GM18519 (cell line): ENCODE measurements around the gene F5.

Source experiments
- ATAC-seq: cut with Tn5 transposase; IDR thresholded peaks from one replicate; pipeline ENCODE4 v1.9.1; 2021; ENCODE audit warnings: mild to moderate bottlenecking, moderate library complexity; ENCODE audit not compliant: unreplicated experiment, low FRiP score

Gene F5

DNA sequence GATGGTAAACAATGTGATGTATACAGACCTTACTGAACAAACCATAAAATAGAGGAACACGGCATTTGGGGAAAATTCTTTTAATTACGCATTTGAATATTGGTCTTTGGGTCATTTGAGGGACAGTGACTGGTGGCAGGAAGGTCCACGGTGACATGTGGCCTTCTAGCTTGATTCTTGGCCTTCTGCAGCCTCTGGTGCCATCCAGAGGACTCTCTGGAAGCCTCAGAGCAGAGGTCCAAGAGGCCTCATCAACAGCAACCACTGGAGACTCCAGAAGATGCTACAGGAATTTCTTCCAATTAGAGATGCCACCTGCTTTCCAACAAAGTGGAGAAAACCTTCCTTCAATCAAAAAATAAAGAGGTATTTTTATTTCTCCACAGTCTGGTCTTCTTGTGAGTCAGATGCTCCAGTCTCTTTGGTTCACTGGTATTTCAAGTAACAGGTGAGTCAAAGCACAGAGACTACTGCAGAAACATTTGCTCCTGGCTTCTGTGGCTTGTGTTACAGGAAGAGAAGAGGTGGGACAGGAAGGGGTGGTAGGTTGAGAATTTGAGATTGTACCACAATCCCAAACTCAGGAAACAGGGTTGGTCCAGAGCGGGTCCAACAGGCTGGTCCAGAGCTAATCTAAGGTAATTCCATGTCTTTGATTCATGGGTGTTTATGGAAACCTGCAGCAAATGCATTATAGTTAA lies 2.7 kb upstream of the F5 start:
- ATAC-seq = no peak

DNA sequence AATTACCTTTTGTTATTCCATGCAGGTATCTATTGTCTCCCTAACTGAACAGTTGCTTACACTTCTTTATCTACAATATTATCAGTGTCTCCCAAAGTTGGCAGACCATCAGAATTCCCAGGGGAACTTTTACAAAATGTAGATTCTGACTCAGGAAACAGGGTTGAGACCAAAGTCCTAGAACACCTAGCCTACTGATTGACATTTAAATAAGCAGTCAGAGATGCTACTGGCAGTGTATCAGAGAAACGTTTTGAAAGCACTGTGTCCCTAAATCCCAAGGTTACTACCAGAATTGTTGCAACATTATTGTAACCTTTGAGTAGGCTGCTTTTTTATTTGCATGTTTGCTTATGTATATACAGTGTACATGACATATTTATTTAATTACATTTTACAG lies 1.8 kb upstream of the F5 start:
- ATAC-seq = no peak

DNA sequence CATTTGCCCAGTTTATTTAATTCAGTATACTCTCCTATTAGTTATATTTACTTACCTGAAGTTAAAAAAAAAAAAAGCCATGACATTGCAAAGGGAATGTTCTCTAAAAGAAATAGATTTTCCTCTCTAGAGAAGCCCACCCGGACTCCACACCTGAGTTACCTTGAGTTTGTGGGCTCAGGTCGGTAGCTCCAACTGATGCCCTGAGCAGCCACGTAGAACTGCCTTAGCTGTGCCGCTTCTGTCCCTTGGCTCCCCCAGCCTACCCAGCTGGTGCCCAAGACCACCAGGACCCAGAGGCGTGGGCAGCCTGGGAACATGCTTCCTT lies 250 bp downstream of the F5 start:
- peak; percentile 7 for ATAC-seq

DNA sequence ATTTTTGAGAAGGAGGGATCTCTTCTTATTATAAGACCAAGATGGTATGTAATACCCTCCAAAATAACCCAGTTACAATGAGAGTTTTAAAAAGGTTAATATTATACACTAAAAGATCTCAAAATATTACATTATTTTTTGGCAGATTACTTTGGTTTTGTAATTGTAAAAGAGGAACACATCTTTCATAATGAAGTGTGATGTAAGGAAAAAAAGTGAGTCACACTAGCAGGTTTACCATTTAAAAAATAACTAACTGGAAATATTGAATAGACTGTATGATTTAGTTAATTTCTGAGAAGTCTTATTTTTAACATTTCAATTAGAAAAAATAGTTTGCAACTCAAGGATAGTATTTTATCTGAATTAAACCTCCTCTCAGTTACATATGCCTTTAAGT lies 1.1 kb downstream of the F5 start:
- no peak for ATAC-seq

DNA sequence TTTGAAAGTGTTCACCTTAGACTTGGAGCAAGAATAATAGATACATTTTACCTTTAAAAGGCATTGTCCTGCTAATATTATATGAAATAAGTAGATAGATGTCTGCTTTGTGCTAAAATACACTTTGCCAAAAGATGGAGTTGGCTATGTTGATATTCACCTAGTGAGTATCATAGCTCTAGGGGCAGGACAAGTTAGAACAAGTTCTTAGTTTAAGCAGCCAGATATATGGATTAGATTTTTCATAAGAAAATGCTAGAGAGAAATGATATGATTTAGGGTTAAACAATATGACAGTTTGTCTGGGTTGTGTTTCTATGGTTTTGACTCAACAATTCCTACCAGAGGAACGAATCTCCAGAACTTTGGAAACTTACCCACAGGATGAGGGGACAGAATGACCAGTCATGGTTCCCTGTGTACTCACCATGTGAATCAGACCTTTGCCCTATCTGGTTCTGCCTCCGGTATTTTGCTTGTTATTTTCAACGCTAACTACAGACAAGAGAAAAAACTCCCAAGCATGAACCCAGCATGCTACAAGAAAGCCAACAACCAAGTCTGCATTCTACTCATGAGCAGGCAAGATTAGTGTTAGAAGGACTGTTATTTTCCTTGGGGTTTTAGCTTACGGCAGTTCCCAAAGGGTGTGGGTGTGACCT lies 1.7 kb downstream of the F5 start:
- no peak for ATAC-seq

DNA sequence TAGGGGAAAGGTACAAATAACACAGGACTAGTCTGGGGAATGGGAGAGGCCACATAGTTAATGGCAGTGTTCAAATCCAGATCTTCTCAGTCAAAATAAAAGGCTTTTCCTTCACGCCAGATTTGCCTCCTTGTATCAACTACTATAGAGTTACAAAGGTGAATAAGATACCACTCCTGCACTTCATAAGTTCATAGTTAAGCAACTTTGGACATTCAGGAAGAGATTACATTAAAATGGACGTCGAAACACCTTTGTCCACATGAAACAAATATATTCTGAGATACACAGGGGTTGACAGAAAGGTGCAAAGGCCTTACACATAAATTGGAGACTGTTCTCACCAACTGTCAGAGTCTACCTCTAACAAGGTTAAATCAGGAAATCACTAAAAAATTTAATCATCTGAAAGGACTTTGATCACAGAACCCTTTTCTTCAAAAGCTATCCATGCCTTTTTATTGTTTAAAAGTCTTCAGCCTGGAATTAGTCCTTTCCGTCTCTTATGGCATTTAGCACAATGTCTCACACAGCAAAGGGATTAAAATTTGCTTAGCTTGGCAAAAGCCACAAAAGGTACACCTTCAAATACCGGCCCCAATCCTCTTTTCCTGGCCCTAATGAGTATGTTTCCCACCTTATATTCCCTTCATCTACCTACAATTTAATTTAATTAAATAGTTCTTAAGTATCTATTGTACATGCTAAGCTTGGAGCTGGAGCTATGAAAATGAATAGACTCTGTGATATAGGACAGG lies 8.1 kb downstream of the F5 start:
- no peak for ATAC-seq

DNA sequence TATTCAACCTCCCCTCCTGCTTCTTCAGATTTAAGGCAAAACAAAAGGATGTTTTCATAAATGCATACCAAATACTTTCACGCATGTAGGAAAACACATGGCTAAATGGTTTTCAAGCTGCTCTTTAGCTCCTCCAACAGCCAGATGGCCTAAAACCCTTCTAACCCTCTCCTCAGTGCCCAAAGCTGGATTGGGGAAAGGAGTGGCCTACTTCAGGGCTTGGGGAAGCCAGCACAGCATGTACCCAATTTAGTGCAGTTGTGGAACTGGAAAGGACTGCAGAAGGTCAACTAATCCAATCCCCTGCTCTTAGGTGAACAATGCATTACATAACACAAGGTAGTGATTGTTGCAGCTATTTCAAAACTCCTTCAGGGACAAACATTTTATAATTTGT lies 9.3 kb downstream of the F5 start:
- ATAC-seq = no peak

DNA sequence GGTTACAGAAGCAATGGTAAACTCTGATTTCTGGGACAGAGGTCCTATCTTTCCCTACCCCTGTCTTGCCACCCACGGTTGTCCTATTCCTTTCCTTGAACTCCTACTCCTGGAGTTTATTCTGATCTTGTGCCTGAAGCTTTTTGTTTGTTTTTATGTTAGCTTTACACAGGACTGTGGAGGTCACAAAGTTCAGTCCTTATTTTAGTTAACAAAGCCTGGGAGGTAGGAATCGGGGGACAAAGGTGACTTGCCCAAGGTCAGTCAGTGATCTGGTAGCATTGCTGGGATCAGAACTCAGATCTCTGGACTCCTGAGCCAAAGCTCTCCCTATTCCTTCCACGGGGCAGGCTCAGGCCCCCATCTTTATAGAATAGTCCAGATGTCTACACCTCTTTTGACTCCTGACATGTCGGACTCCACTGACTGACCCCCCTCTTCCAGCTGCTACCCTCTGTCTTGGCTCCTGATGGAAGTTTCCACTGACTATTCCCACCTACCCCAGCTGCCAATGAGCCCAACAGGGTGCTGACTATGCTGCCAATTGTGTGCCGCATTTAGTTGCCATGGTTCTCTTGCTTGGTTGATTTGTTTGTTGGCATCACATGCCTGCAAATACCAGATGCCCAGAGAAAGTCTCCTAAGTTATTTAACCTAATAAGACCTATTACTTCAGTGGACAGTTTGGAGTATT lies 9.9 kb downstream of the F5 start:
- no peak for ATAC-seq

DNA sequence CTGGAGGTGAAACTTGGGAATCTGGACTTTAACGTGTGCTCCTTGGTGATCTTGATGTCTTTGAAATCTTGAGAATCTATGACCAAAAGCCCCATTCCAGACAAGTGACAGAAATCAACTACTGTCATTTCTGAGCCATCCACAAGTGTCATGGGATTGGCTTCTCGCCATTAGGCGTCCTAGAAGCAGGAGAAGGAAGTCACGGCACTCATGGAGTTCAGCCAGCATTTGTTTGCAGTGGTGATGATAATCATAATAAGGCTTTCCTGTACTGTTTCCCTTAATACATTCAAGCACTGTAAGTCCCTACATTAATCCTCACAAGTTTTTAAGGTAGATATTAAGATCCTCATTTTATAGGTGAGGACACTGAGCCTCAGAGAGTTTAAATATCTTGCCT lies 11.9 kb downstream of the F5 start:
- no peak for ATAC-seq

DNA sequence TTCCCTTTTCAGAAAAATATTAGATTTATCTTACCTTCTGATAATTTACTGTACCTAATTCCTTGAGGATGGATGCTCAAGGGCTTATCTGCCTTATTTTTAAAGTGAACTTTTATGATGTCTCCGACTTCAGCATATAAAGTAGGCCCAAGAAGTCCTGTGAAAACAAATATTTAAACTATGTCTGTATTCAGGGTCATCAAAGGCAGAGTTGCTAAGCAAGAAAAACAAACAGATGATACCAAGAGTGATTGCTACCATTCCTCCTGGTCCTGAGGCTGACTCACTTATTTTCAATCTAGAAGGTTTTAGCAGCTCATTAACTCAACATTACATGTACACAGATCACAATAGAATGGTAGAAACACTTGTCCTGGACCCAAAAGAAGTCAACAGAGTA lies 14.1 kb downstream of the F5 start:
- ATAC-seq = no peak

DNA sequence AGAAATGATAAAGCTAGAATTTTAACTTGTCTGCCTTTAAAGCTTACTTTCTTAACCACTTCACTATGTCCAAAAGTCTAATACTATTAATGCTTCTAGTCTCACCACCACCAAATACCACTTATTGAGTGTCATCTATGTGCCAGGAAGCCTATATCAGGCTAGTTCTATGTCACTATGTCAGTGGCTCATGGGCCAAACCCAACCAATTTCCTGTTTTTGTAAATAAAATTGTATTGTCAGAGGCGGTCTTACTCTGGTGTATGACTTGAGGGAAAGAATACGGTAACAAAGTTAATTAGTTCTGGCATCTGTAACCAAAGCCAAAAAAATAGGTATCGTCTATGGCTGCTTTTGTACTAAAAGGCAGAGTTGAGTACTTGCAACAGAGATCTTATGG lies 14.8 kb downstream of the F5 start:
- ATAC-seq = no peak

DNA sequence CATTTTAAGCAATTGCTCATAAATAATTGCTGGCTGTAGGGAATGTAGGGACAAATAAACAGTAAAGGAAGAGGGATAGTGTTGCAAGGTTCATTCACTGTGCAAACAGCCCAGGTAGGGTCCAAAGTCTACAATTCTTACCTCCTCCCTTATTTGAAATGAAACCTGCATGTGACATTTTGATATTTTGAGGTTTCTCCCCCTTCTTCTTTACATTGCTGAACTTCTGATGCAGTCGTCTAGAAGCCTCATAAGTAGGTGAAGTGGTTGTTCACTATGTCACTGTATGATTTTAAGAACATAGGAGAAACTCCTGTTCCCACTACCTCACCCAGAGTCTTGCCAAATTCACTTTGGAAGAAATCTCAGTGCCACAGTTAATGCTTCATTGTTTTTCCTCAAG lies 16.1 kb downstream of the F5 start:
- ATAC-seq = no peak

DNA sequence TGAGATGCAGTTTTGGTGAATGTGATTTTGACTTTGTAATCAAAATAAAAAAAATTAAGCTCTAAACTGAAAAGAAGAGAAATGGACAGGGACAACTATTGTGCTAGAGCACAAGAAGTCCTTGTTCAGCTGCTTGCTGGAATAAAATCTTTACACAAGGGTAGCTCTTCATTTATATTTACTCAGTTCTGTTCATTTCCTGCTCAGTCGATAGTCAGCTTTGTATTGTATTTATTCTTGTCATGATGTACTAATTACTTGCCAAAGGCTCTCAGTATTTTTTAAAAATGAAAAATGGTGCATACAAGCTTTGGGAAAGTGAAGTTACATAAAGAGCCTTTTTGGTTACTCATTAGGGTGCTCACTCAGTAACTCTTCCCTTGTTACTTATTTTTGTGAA lies 17.8 kb downstream of the F5 start:
- ATAC-seq = no peak

DNA sequence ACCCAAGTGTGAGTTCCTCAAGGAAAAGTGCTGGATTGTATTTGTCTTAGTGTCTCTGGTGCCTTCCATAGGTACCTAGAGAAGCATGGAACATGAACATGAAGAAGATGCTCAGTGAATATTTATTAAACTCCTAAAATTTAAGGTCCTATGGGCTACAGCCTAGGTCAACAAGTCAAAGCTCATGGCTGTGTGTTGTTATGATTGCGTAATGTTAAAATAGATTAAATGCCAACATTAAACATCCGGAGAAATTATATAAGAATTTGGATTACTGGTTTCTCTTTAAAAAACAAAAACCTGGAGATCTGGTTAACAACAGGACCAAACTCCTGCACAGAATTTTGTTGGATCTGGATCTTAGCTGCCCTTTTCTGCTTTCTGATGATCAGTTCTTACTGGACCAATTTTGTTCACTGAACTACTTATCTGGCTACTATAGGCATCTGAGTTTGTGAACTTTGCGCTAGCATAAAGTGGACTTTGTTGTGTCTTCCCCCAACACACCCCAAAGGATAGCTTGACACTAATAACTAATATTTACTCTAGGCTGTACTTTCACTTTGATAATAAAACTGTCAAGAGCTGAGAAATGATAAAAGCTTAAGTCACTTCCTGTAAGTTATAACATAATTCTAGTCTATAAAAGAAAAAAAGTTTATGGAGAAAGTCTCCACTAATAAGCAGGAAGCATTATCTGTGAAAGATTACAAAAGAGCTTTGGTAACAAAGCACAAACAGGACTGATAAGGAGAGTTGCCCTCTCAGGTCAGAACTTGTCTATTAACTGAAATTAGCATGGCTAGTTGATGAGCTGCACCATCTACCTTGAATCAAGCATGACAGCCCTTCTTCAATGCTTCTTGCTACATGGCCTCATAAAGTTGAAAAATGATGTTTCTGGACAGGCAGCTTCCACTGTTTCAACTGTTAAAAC lies 20.7 kb downstream of the F5 start:
- ATAC-seq = no peak

DNA sequence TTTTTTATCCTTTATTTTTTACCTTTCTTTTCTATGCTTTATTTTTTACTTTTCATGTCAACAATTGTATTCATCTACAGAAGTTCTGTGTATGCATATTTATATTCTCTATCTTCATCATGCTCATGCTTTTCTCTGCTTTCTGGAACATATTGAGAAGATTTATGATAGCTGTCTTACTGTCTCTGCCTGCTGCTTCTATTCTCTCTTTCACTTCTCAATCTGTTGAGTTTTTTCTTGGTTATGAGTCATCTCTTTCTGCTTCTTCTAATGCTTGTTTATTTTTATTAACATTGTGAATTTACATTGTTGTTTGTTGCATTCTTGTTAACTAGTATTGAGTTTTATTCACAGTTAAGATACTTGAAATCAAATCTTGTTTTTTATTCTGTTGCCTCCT lies 22.6 kb downstream of the F5 start:
- no peak for ATAC-seq

DNA sequence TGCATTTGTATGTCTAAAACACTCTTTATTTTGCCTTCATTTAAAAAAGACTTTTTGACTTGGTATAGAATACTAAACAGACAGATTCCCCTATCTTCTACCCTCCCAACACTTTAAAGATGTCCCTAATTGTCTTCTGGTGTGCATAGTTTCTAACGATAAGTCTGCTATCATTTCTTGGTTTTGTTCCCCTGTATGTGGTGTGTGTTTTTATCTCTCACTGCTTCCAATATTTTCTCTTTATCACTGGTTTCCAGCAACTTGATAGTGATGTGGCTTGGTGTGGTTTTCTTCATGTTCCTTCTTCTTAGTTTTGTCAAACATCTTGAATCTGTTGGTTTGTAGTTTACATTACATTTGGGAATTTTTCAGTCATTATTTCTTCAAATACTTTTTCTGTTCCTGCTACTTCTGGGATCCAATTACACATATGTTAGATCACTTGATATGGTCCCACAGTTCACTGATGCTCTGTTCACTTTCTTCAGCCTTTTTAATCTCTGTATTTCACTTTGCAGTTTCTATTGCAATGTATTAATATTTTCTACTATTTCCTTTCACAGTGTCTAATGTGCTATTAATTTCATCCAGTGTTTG lies 23.2 kb downstream of the F5 start:
- no peak for ATAC-seq

DNA sequence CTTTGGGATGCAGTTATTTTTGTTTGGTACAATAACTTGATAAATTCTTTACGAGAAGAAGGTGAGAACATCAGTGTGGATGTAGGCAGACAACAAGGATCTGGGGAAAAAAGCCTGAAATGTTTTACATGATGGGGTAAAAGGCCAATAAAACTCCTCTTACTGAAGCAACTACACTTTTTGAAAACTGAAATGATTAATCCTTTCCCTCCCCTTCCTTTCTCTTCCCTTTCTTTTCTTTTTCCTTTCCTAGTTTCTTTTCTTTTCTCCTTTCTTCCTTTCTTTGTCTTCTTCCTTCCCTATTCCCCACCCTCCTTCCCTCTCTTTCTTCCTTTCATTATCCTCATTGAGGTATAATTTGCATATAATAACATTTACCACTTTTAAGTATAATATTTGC lies 24.6 kb downstream of the F5 start:
- ATAC-seq = no peak

DNA sequence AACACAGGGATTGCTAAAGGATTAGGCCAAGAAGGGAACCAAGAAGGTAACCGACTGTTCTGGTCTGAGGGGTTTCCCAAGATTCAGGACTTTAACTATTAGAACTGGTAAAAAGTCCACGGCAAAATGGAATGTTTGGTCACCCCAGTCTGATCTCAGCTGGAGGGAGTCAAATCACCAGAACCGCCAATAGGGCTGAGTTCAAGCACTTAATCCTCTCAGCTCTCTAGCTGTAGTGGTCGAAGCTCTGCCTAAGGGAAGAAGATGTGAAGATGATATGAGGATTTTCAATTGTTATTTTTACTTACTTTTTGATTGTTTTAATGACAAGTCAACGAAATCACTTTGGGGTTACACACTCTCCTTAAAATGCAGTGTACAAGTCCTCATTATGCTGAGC lies 29.1 kb downstream of the F5 start:
- no peak for ATAC-seq

DNA sequence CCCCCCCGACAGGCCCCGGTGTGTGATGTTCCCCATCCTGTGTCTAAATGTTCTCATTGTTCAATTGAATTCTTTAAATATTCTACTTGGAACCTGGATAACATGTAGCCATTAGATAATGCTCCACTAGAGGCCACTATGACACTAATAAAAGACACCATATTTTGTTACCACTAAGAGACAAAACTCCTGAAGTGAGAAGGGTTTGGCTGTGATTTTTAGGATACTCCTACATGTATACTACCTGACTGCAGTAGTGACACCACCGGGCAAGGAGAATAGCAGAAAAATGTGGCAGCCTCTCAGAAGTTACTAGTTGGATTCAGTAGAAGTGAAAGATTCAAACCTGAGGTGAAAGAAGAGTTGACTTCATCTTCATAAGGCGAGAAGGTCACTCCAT lies 36.0 kb downstream of the F5 start:
- peak; percentile 55 for ATAC-seq

DNA sequence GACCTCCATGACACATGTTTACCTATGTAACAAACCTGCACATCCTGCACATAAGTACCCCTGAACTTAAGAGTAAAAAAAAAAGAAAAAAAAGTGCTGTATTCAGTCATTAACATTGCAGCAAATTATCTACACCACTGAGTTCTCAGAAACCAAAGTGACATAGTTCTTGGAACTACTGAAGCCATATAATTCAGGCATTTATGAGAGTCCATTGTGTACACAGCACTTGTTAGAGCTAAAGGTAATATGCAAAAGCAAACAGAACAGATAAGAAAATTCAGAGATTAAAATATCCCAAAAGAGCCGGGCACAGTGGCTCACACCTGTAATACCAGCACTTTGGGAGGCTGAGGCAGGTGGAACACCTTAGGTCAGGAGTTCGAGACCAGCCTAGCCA lies 38.0 kb downstream of the F5 start:
- no peak for ATAC-seq
